H9 (cell line): ENCODE results near the gene CPT2. TPM values are rescaled to one million over a fixed set of nuclear protein-coding genes. Genes with fewer than 3 reads are reported as not detected.
A peak's percentile ranks its signal among the peaks of the same experiment; 100 is the strongest.

Experiments used
- DNase-seq: peaks from one replicate; pipeline ENCODE4 v3.0.0-alpha.2; 2017
- H2AFZ ChIP-seq: one replicate; pipeline ENCODE4 v1.6.1; 2013; ENCODE audit warnings: mild to moderate bottlenecking, low read length, control low read depth, moderate library complexity
- H2AK5ac ChIP-seq: 2 replicates; pipeline ENCODE4 v1.6.1; 2013; ENCODE audit warnings: low read length, control low read depth, mixed read lengths; ENCODE audit not compliant: insufficient read length
- H2BK120ac ChIP-seq: one replicate; pipeline ENCODE4 v1.6.1; 2013; ENCODE audit warnings: low read depth, mild to moderate bottlenecking, low read length, control low read depth, inconsistent platforms; ENCODE audit not compliant: poor library complexity, severe bottlenecking
- H2BK12ac ChIP-seq: 2 replicates; pipeline ENCODE4 v1.6.1; 2013; ENCODE audit warnings: low read length, control low read depth, mixed read lengths, low read depth; ENCODE audit not compliant: insufficient read length
- H2BK15ac ChIP-seq: 2 replicates; pipeline ENCODE4 v1.6.1; 2013; ENCODE audit warnings: low read depth, low read length, control low read depth
- H2BK20ac ChIP-seq: one replicate; pipeline ENCODE4 v1.6.1; 2013; ENCODE audit warnings: low read depth, mild to moderate bottlenecking, low read length, control low read depth, inconsistent platforms; ENCODE audit not compliant: poor library complexity, severe bottlenecking
- H2BK5ac ChIP-seq: 2 replicates; pipeline ENCODE4 v1.6.1; 2013; ENCODE audit warnings: low read length, control low read depth, mixed read lengths; ENCODE audit not compliant: insufficient read length
- H3K14ac ChIP-seq: 2 replicates; pipeline ENCODE4 v1.6.1; 2013; ENCODE audit warnings: low read length, control low read depth; ENCODE audit not compliant: insufficient read depth
- H3K18ac ChIP-seq: 2 replicates; pipeline ENCODE4 v1.6.1; 2013; ENCODE audit warnings: low read depth, mild to moderate bottlenecking, mixed read lengths, low read length, control low read depth; ENCODE audit not compliant: insufficient read length
- H3K23ac ChIP-seq: 2 replicates; pipeline ENCODE4 v1.6.1; 2013; ENCODE audit warnings: low read length, control low read depth, mixed read lengths, low read depth; ENCODE audit not compliant: insufficient read length
- H3K23me2 ChIP-seq: 2 replicates; pipeline ENCODE4 v1.6.1; 2013; ENCODE audit warnings: low read depth, mild to moderate bottlenecking, mixed read lengths, low read length, control low read depth; ENCODE audit not compliant: insufficient read length, poor library complexity, severe bottlenecking
- H3K27ac ChIP-seq: 2 replicates; pipeline ENCODE4 v1.5.1; 2013; ENCODE audit warnings: low read length, control low read depth, mixed read lengths, low read depth; ENCODE audit not compliant: insufficient read length
- H3K27me3 ChIP-seq: 2 replicates; pipeline ENCODE4 v1.6.1; 2013; ENCODE audit warnings: low read length, control low read depth, inconsistent platforms; ENCODE audit not compliant: insufficient read depth
- H3K4ac ChIP-seq: 2 replicates; pipeline ENCODE4 v1.6.1; 2013; ENCODE audit warnings: low read depth, mild to moderate bottlenecking, control low read depth, inconsistent platforms, low read length, moderate library complexity
- H3K4me1 ChIP-seq: 2 replicates; pipeline ENCODE4 v1.6.1; 2013; ENCODE audit warnings: low read length, control low read depth, inconsistent platforms; ENCODE audit not compliant: insufficient read depth
- H3K4me2 ChIP-seq: 2 replicates; pipeline ENCODE4 v1.6.1; 2013; ENCODE audit warnings: low read length, control low read depth, mixed read lengths; ENCODE audit not compliant: insufficient read length, insufficient read depth
- H3K56ac ChIP-seq: 2 replicates; pipeline ENCODE4 v1.6.1; 2013; ENCODE audit warnings: low read depth, mild to moderate bottlenecking, mixed read lengths, low read length, control low read depth; ENCODE audit not compliant: insufficient read length
- H3K79me1 ChIP-seq: 2 replicates; pipeline ENCODE4 v1.6.1; 2013; ENCODE audit warnings: low read depth, mild to moderate bottlenecking, moderate library complexity, low read length, control low read depth, inconsistent platforms; ENCODE audit not compliant: insufficient read depth, poor library complexity, severe bottlenecking
- H3K79me2 ChIP-seq: 2 replicates; pipeline ENCODE4 v1.6.1; 2013; ENCODE audit warnings: low read length, control low read depth, inconsistent platforms; ENCODE audit not compliant: insufficient read depth
- H3K9ac ChIP-seq: 2 replicates; pipeline ENCODE4 v1.6.1; 2013; ENCODE audit warnings: low read length, control low read depth, mixed read lengths; ENCODE audit not compliant: insufficient read length; ENCODE audit errors: extremely low read depth
- H3K9me3 ChIP-seq: one replicate; pipeline ENCODE4 v1.6.1; 2013; ENCODE audit warnings: low read depth, low read length, inconsistent platforms; ENCODE audit not compliant: control insufficient read depth
- H3T11ph ChIP-seq: one replicate; pipeline ENCODE4 v1.6.1; 2013; ENCODE audit warnings: mild to moderate bottlenecking, low read length, control low read depth, inconsistent platforms
- H4K20me1 ChIP-seq: one replicate; pipeline ENCODE4 v1.6.1; 2013; ENCODE audit not compliant: control insufficient read depth, insufficient read length, insufficient read depth
- H4K5ac ChIP-seq: 2 replicates; pipeline ENCODE4 v1.6.1; 2013; ENCODE audit warnings: low read depth, mild to moderate bottlenecking, mixed read lengths, low read length, control low read depth; ENCODE audit not compliant: insufficient read length
- H4K8ac ChIP-seq: replicated peaks from 2 replicates; pipeline ENCODE4 v1.6.1; 2013; ENCODE audit warnings: low read length, control low read depth, mixed read lengths, low read depth; ENCODE audit not compliant: insufficient read length
- H4K91ac ChIP-seq: 2 replicates; pipeline ENCODE4 v1.6.1; 2013; ENCODE audit warnings: low read depth, mild to moderate bottlenecking, moderate library complexity, mixed read lengths, low read length, control low read depth; ENCODE audit not compliant: insufficient read length
- H3K27ac Mint-ChIP-seq, 3 experiments: 2 replicates in 2 of 3; 3 replicates in 1 of 3; pipeline ENCODE4 v1.8.0; 2020 to 2021; ENCODE audit warnings: mixed read lengths in 3 of 3, mild to moderate bottlenecking in 1 of 3, moderate library complexity in 1 of 3
- H3K27me3 Mint-ChIP-seq: 2 replicates; pipeline ENCODE4 v1.8.0; 2021; ENCODE audit warnings: low read depth, mild to moderate bottlenecking, moderate library complexity, mixed read lengths
- H3K36me3 Mint-ChIP-seq, 3 experiments: 2 replicates in 2 of 3; 3 replicates in 1 of 3; pipeline ENCODE4 v1.8.0; 2020 to 2021; ENCODE audit warnings: low read depth in 3 of 3, mixed read lengths in 3 of 3; ENCODE audit not compliant: insufficient read depth in 1 of 3
- H3K4me1 Mint-ChIP-seq, 2 experiments: 2 replicates each; pipeline ENCODE4 v1.8.0; 2020; ENCODE audit warnings: mixed read lengths in 2 of 2
- H3K4me3 Mint-ChIP-seq, 2 experiments: 2 replicates in 1 of 2; 3 replicates in 1 of 2; pipeline ENCODE4 v1.8.0; 2020 to 2021; ENCODE audit warnings: mild to moderate bottlenecking in 2 of 2, mixed read lengths in 2 of 2, moderate library complexity in 1 of 2
- H3K9me3 Mint-ChIP-seq, 2 experiments: 2 replicates in 1 of 2; 3 replicates in 1 of 2; pipeline ENCODE4 v1.8.0; 2020; ENCODE audit warnings: mild to moderate bottlenecking in 2 of 2, mixed read lengths in 2 of 2, moderate library complexity in 1 of 2
- CTCF ChIP-seq: fragments of 200-600 bp; sonication (generic); conservative IDR thresholded peaks from 3 replicates; pipeline ENCODE4 v1.8.0; 2021; ENCODE audit warnings: antibody characterized with exemption, mild to moderate bottlenecking
- WGBS: extraction: QIAGEN DNeasy Blood & Tissue Kit; methylation state at CpG from one replicate; pipeline ENCODE4 v1.1.7; 2013; ENCODE audit warnings: missing lambda C conversion rate, low lambda C conversion rate, mixed read lengths; ENCODE audit not compliant: insufficient read length; ENCODE audit errors: extremely low coverage; 5-methylcytosine and 5-hydroxymethylcytosine counted together
- total RNA-seq: library from RNA; stranded (reverse); gene quantifications from 2 replicates; pipeline ENCODE4 v1.2.1, GENCODE V29; 2021

Gene CPT2
- total RNA-seq, 1 experiment from 2014 or later = 33.2 TPM

GRCh38 chr1:53182111-53182593 is 14.5 kb upstream of the CPT2 start:
- no peak overlapping the region for H3K27ac Mint-ChIP-seq
- Histone ChIP-seq H3K4me1 (no peaks in the 10 kb centered on the region), H3K56ac (no peak overlapping the region), H3K27me3 (no peaks in the 10 kb centered on the region), H3K9ac (no peak overlapping the region), H3K79me1 (no peaks in the 10 kb centered on the region), H3K79me2 (no peaks in the 10 kb centered on the region), H2BK20ac (no peak overlapping the region), H2BK5ac (no peak overlapping the region), H2BK12ac (no peak overlapping the region), H3K4me2 (no peak overlapping the region), H3K4ac (no peak overlapping the region), H2BK120ac (no peak overlapping the region), H2AFZ (no peak overlapping the region), H3K18ac (no peak overlapping the region), H3K27ac (no peak overlapping the region), H3K23me2 (no peaks in the 10 kb centered on the region), H3K23ac (no peak overlapping the region), H4K91ac (no peak overlapping the region), H4K8ac (no peak overlapping the region), H2AK5ac (no peak overlapping the region), H3K9me3 (no peaks in the 10 kb centered on the region), H3T11ph (no peak overlapping the region), H4K20me1 (no peaks in the 10 kb centered on the region), H4K5ac (no peak overlapping the region), H3K14ac (no peak overlapping the region), H2BK15ac (no peak overlapping the region)
- peaks cover 2 to 4% of the 10 kb centered on the region in 2 experiments; a peak in 3 of 4 replicates for H3K4me1 Mint-ChIP-seq
- TF ChIP-seq CTCF = peak; percentile 96
- DNase-seq = peak; percentile 77
- H3K36me3 Mint-ChIP-seq = no peaks in the 10 kb centered on the region
- peaks cover 13% of the 10 kb centered on the region for H3K27me3 Mint-ChIP-seq
- no CpG with 5 or more reads among the region's 16 CpGs for WGBS
- H3K9me3 Mint-ChIP-seq = no peaks in the 10 kb centered on the region
- no peak overlapping the region for H3K4me3 Mint-ChIP-seq
